SU-DHL-6 (cell line): Measurements from ENCODE around the gene ST6GALNAC6.

Source experiments
- H2AFZ ChIP-seq: fragments of 200-600 bp; sonication (generic); 2 replicates; pipeline ENCODE4 v1.6.1; 2014; ENCODE audit warnings: low read depth, mild to moderate bottlenecking, moderate library complexity, mixed read lengths, antibody characterized with exemption, low read length; ENCODE audit not compliant: severe bottlenecking
- H3F3A ChIP-seq: fragments of 200-600 bp; shearing (Covaris generic); 2 replicates; pipeline ENCODE4 v1.6.0; 2016; ENCODE audit warnings: antibody characterized with exemption, mild to moderate bottlenecking; ENCODE audit not compliant: insufficient read depth
- H3K27ac ChIP-seq: fragments of 200-600 bp; sonication (generic); 2 replicates; pipeline ENCODE4 v1.5.1; 2016; ENCODE audit warnings: low read depth, mild to moderate bottlenecking, low read length, moderate library complexity, mixed read lengths
- H3K27me3 ChIP-seq: fragments of 200-600 bp; sonication (generic), shearing (Covaris generic); 2 replicates; pipeline ENCODE4 v1.6.0; 2014; ENCODE audit warnings: mild to moderate bottlenecking, low read length
- H3K36me3 ChIP-seq: fragments of 200-600 bp; sonication (generic); 2 replicates; pipeline ENCODE4 v1.6.1; 2014; ENCODE audit warnings: mild to moderate bottlenecking, low read length, mixed read lengths
- H3K4me2 ChIP-seq: fragments of 300-600, 200-600 bp; shearing (Covaris generic), sonication (generic); 2 replicates; pipeline ENCODE4 v1.6.0; 2014; ENCODE audit warnings: low read length, low read depth, mild to moderate bottlenecking; ENCODE audit not compliant: poor library complexity, severe bottlenecking
- H3K4me3 ChIP-seq: fragments of 200-600 bp; sonication (generic); 2 replicates; pipeline ENCODE4 v1.5.1; 2014; ENCODE audit warnings: antibody characterized with exemption, low read length, mild to moderate bottlenecking, mixed read lengths; ENCODE audit not compliant: insufficient read depth, poor library complexity, severe bottlenecking
- H3K79me2 ChIP-seq: fragments of 200-600 bp; sonication (generic); 2 replicates; pipeline ENCODE4 v1.6.1; 2014; ENCODE audit warnings: mild to moderate bottlenecking, low read length, moderate library complexity; ENCODE audit not compliant: insufficient read depth
- H3K9ac ChIP-seq: fragments of 200-600 bp; sonication (generic); 2 replicates; pipeline ENCODE4 v1.7.0; 2014; ENCODE audit warnings: mild to moderate bottlenecking, low read length
- H3K9me2 ChIP-seq: fragments of 200-600 bp; sonication (generic); replicated peaks from 2 replicates; pipeline ENCODE4 v1.6.1; 2014; ENCODE audit warnings: low read length; ENCODE audit not compliant: insufficient read depth
- H3K9me3 ChIP-seq: fragments of 200-600 bp; sonication (generic); 2 replicates; pipeline ENCODE4 v1.6.1; 2014; ENCODE audit warnings: low read length, mixed read lengths; ENCODE audit not compliant: insufficient read depth
- H4K20me1 ChIP-seq: fragments of 200-600 bp; sonication (generic); 2 replicates; pipeline ENCODE4 v1.6.1; 2014; ENCODE audit warnings: low read depth, mild to moderate bottlenecking, antibody characterized with exemption, low read length, moderate library complexity, mixed read lengths
- CTCF ChIP-seq: fragments of 200-600 bp; sonication (generic); IDR thresholded peaks from one replicate; pipeline ENCODE4 v1.5.1; 2017; ENCODE audit warnings: antibody characterized with exemption, mild to moderate bottlenecking, low read length, moderate library complexity; ENCODE audit not compliant: insufficient read depth, poor library complexity, severe bottlenecking
- EZH2phosphoT487 ChIP-seq: fragments of 200-600 bp; sonication (generic), shearing (Covaris generic); conservative IDR thresholded peaks from 2 replicates; pipeline ENCODE4 v1.6.1; 2018; ENCODE audit warnings: mild to moderate bottlenecking, antibody characterized with exemption, low read length, moderate library complexity, mixed read lengths

The ST6GALNAC6 gene

GRCh38 chr9:127915325-127915752 is 15.9 kb upstream of the ST6GALNAC6 start:
- peak overlapping the region; percentile 26; the same call in 1 of the 2 replicates for H3K9ac ChIP-seq
- peak overlapping the region; percentile 87 for H3K4me2 ChIP-seq
- TF ChIP-seq CTCF = no peak
- TF ChIP-seq EZH2phosphoT487 = no peak
- H2AFZ ChIP-seq = no peak overlapping the region
- no peaks in the 10 kb centered on the region for H4K20me1 ChIP-seq
- H3K36me3 ChIP-seq = no peaks in the 10 kb centered on the region
- no peaks in the 10 kb centered on the region for H3K9me2 ChIP-seq
- no peaks in the 10 kb centered on the region for H3K9me3 ChIP-seq
- H3K27me3 ChIP-seq = no peaks in the 10 kb centered on the region
- H3K4me3 ChIP-seq = no peak overlapping the region
- no peaks in the 10 kb centered on the region for H3K79me2 ChIP-seq
- peaks cover 19% of the 10 kb centered on the region for H3F3A ChIP-seq
- H3K27ac ChIP-seq = peak overlapping the region; percentile 80

GRCh38 chr9:127913682-127914081 is 14.3 kb upstream of the ST6GALNAC6 start:
- TF ChIP-seq EZH2phosphoT487 = no peak
- no peak for TF ChIP-seq CTCF
- Histone ChIP-seq H3K4me3 (no peak overlapping the region), H3K9me2 (no peaks in the 10 kb centered on the region), H3K79me2 (no peaks in the 10 kb centered on the region), H3K36me3 (no peaks in the 10 kb centered on the region), H3F3A (peaks cover 19% of the 10 kb centered on the region), H3K9me3 (no peaks in the 10 kb centered on the region), H3K27ac (no peak overlapping the region), H3K27me3 (no peaks in the 10 kb centered on the region), H3K4me2 (no peak overlapping the region), H3K9ac (no peak overlapping the region), H4K20me1 (no peaks in the 10 kb centered on the region), H2AFZ (no peak overlapping the region)

- no peaks in the 10 kb centered on the region for H3K79me2 ChIP-seq
- H3K27ac ChIP-seq = no peak overlapping the region
- H3K4me3 ChIP-seq = no peak overlapping the region
- no peaks in the 10 kb centered on the region for H3K36me3 ChIP-seq
- no peaks in the 10 kb centered on the region for H4K20me1 ChIP-seq
- H3K4me2 ChIP-seq = no peak overlapping the region
- TF ChIP-seq CTCF = no peak
- no peak for TF ChIP-seq EZH2phosphoT487
- peaks cover 19% of the 10 kb centered on the region for H3F3A ChIP-seq
- no peaks in the 10 kb centered on the region for H3K27me3 ChIP-seq
- no peaks in the 10 kb centered on the region for H3K9me3 ChIP-seq
- no peak overlapping the region for H3K9ac ChIP-seq
- H2AFZ ChIP-seq = no peak overlapping the region
- H3K9me2 ChIP-seq = no peaks in the 10 kb centered on the region
These were observed 13.5 kb upstream of the ST6GALNAC6 start for GRCh38 chr9:127912882-127913281.
